Activated CD4-positive, alpha-beta T cell treated with anti-CD3 and anti-CD28 coated beads for 1 hour (primary cell): ENCODE measurements around the gene RAP1GDS1.
"Not testable (repeated sequence)": the region's sequence is repeated elsewhere in the genome, so short reads cannot be mapped to it uniquely, and the experiment has no call there.

ENCODE experiments used
- DNase-seq: peaks from one replicate; pipeline ENCODE4 v3.0.0-alpha.2; 2020

Gene RAP1GDS1

GRCh38 chr4:98358630-98359248 is 97.6 kb downstream of the RAP1GDS1 start:
- DNase-seq: no peak

- no peak for DNase-seq
Observed at GRCh38 chr4:98359646-98360045, 98.5 kb downstream of the RAP1GDS1 start.

GRCh38 chr4:98363431-98363830 is 102.2 kb downstream of the RAP1GDS1 start:
- no peak for DNase-seq

- DNase-seq: not testable (repeated sequence)
Observed at GRCh38 chr4:98366275-98366674, 105.1 kb downstream of the RAP1GDS1 start.

- DNase-seq: not testable (repeated sequence)
Observed at GRCh38 chr4:98368000-98368399, 106.8 kb downstream of the RAP1GDS1 start.

GRCh38 chr4:98369322-98369721 is 108.1 kb downstream of the RAP1GDS1 start:
- DNase-seq: no peak

- DNase-seq: no peak
Observed at GRCh38 chr4:98374643-98375042, 113.5 kb downstream of the RAP1GDS1 start.

- DNase-seq: no peak
Observed at GRCh38 chr4:98377559-98377958, 116.4 kb downstream of the RAP1GDS1 start.

- DNase-seq: no peak
Observed at GRCh38 chr4:98381306-98381705, 120.1 kb downstream of the RAP1GDS1 start.

- DNase-seq: no peak
Observed at GRCh38 chr4:98383431-98384106, 122.4 kb downstream of the RAP1GDS1 start.

- DNase-seq: no peak
Observed at GRCh38 chr4:98385831-98386230, 124.6 kb downstream of the RAP1GDS1 start.

- DNase-seq: no peak
Observed at GRCh38 chr4:98387345-98388026, 126.3 kb downstream of the RAP1GDS1 start.

- DNase-seq: no peak
Observed at GRCh38 chr4:98394134-98394533, 132.9 kb downstream of the RAP1GDS1 start.

GRCh38 chr4:98399915-98400314 is 138.7 kb downstream of the RAP1GDS1 start:
- no peak for DNase-seq

GRCh38 chr4:98406819-98407218 is 145.6 kb downstream of the RAP1GDS1 start:
- no peak for DNase-seq

- no peak for DNase-seq
Observed at GRCh38 chr4:98411731-98412130, 150.5 kb downstream of the RAP1GDS1 start.

- DNase-seq: no peak
Observed at GRCh38 chr4:98416844-98417243, 155.7 kb downstream of the RAP1GDS1 start.

- DNase-seq: not testable (repeated sequence)
Observed at GRCh38 chr4:98420151-98420550, 159.0 kb downstream of the RAP1GDS1 start.

GRCh38 chr4:98421111-98421510 is 159.9 kb downstream of the RAP1GDS1 start:
- no peak for DNase-seq

- DNase-seq: no peak
Observed at GRCh38 chr4:98423009-98423408, 161.8 kb downstream of the RAP1GDS1 start.

- no peak for DNase-seq
Observed at GRCh38 chr4:98430708-98431403, 169.7 kb downstream of the RAP1GDS1 start.

GRCh38 chr4:98433691-98434090 is 172.5 kb downstream of the RAP1GDS1 start:
- no peak for DNase-seq

GRCh38 chr4:98434816-98435215 is 173.6 kb downstream of the RAP1GDS1 start:
- DNase-seq: no peak

GRCh38 chr4:98444371-98444770 is 183.2 kb downstream of the RAP1GDS1 start:
- DNase-seq: no peak
